Left renal cortex interstitium (tissue), 4 donors: Measurements from ENCODE around the gene ANP32A. TPM values are rescaled to one million over a fixed set of nuclear protein-coding genes. Genes with fewer than 3 reads are reported as not detected.
"Not testable (repeated sequence)": the region's sequence is repeated elsewhere in the genome, so short reads cannot be mapped to it uniquely, and the experiment has no call there.

Source experiments
- DNase-seq, 4 donors: peaks; one replicate each; pipeline ENCODE4 v3.0.0-alpha.2; 2013; ENCODE audit warnings: low read depth in 4 of 4, low spot score in 2 of 4, missing footprints in 1 of 4
- polyA plus RNA-seq, 4 donors: library from polyadenylated mRNA; unstranded; fragments of 120-200 nt; gene quantifications; one replicate each; pipeline ENCODE4 v1.2.1, GENCODE V29; 2013; ENCODE audit not compliant: insufficient read length in 4 of 4

ANP32A gene
- polyA plus RNA-seq, 4 donors, result 277 to 301 (median 286) TPM

GRCh38 chr15:68759982-68760579, 60.6 kb downstream of the ANP32A start:
- not testable (repeated sequence) for DNase-seq

GRCh38 chr15:68755731-68756130, 65.0 kb downstream of the ANP32A start:
- DNase-seq, result no peak

GRCh38 chr15:68751622-68752021, 69.1 kb downstream of the ANP32A start:
- no peak for DNase-seq

- DNase-seq, result no peak
These were observed 70.9 kb downstream of the ANP32A start for GRCh38 chr15:68749793-68750192.

GRCh38 chr15:68749365-68749764, 71.3 kb downstream of the ANP32A start:
- DNase-seq, result no peak

- DNase-seq, result no peak
These were observed 77.4 kb downstream of the ANP32A start for GRCh38 chr15:68743256-68743655.

- no peak for DNase-seq
These were observed 81.2 kb downstream of the ANP32A start for GRCh38 chr15:68739390-68740080.

- no peak for DNase-seq
These were observed 85.1 kb downstream of the ANP32A start for GRCh38 chr15:68735610-68736009.

- DNase-seq, result no peak
These were observed 85.8 kb downstream of the ANP32A start for GRCh38 chr15:68734881-68735280.

- DNase-seq, result no peak
These were observed 86.3 kb downstream of the ANP32A start for GRCh38 chr15:68734352-68734751.

- no peak for DNase-seq
These were observed 87.0 kb downstream of the ANP32A start for GRCh38 chr15:68733666-68734065.

- DNase-seq, result no peak
These were observed 88.2 kb downstream of the ANP32A start for GRCh38 chr15:68732451-68732850.

- peak in 1 of 4 donors; percentile 32 for DNase-seq
These were observed 89.5 kb downstream of the ANP32A start for GRCh38 chr15:68730976-68731897.

GRCh38 chr15:68730471-68730919, 90.2 kb downstream of the ANP32A start:
- peak; percentile 44 to 69 (median 56) for DNase-seq

GRCh38 chr15:68729789-68730411, 90.8 kb downstream of the ANP32A start:
- DNase-seq, result peak in 1 of 4 donors; percentile 21

Other genes starting within 250 kb of the ANP32A start
- gene CORO2B, start 241.9 kb downstream of the ANP32A start, polyA plus RNA-seq, result 10 to 100 TPM; 20.5 to 24.9 (median 22.8) TPM
- gene SPESP1, start 109.6 kb upstream of the ANP32A start, polyA plus RNA-seq, result 1 to 10 TPM; 4.5 to 5.6 (median 5.3) TPM
- 1 to 10 TPM in 2 of 4 donors, under 1 TPM in 2; 0.30 to 1.4 (median 0.78) TPM for gene NOX5, start 193.8 kb upstream of the ANP32A start, polyA plus RNA-seq